K562 (cell line): ENCODE results near the gene ZNF420. TPM values are rescaled to one million over a fixed set of nuclear protein-coding genes. Genes with fewer than 3 reads are reported as not detected.

ENCODE experiments used
- ARID1B ChIP-seq: fragments of 450-650 bp; IDR thresholded peaks from 2 replicates; pipeline ENCODE4 v1.6.1; 2016; ENCODE audit warnings: antibody characterized with exemption, mild to moderate bottlenecking, inconsistent platforms
- ATF6 ChIP-seq: sonication (generic); formaldehyde crosslinking; IDR thresholded peaks from 2 replicates; pipeline ENCODE4 v1.4.0; 2020; ENCODE audit warnings: mild to moderate bottlenecking, missing genetic modification reagents
- GABPB1 ChIP-seq: sonication (generic); formaldehyde crosslinking; IDR thresholded peaks from 2 replicates; pipeline ENCODE4 v1.8.0; 2022; ENCODE audit warnings: mild to moderate bottlenecking, missing genetic modification reagents
- IRF2 ChIP-seq: sonication (generic); formaldehyde crosslinking; IDR thresholded peaks from 2 replicates; pipeline ENCODE4 v1.8.1; 2022; ENCODE audit warnings: mild to moderate bottlenecking, missing genetic modification reagents
- MCM2 ChIP-seq: fragments of 450-650 bp; IDR thresholded peaks from 2 replicates; pipeline ENCODE4 v1.6.1; 2017; ENCODE audit warnings: low read depth, mild to moderate bottlenecking
- PBX2 ChIP-seq, 2 experiments: IDR thresholded peaks in 1 of 2; conservative IDR thresholded peaks in 1 of 2; 2 replicates each; pipeline ENCODE4 v1.6.1; 2016; ENCODE audit warnings: low read depth in 2 of 2, mild to moderate bottlenecking in 1 of 2, missing compliant biosample characterization in 1 of 2, missing genetic modification characterization in 1 of 2, moderate library complexity in 1 of 2
- PRMT5 ChIP-seq: sonication (generic); formaldehyde crosslinking; IDR thresholded peaks from 2 replicates; pipeline ENCODE4 v1.5.0; 2020; ENCODE audit warnings: missing genetic modification reagents
- RREB1 ChIP-seq: fragments of 250-450 bp; sonication (Bioruptor Pico); IDR thresholded peaks from 2 replicates; pipeline ENCODE4 v1.4.0; 2020
- SAFB2 ChIP-seq: fragments of 200-400 bp; formaldehyde crosslinking; IDR thresholded peaks from 2 replicates; pipeline ENCODE4 v1.6.1; 2018; ENCODE audit warnings: borderline replicate concordance, low read length, low read depth, moderate library complexity; ENCODE audit not compliant: severe bottlenecking
- SMAD1 ChIP-seq: fragments of 150-350 bp; IDR thresholded peaks from 2 replicates; pipeline ENCODE4 v1.6.1; 2014; ENCODE audit warnings: low read length, low read depth; ENCODE audit not compliant: partially characterized antibody
- TFAP4 ChIP-seq: sonication (generic); formaldehyde crosslinking; IDR thresholded peaks from 2 replicates; pipeline ENCODE4 v1.8.0; 2022; ENCODE audit warnings: missing genetic modification reagents, mild to moderate bottlenecking, moderate library complexity, borderline replicate concordance
- THRAP3 ChIP-seq: fragments of 450-650 bp; IDR thresholded peaks from 2 replicates; pipeline ENCODE4 v1.6.1; 2016; ENCODE audit warnings: mild to moderate bottlenecking, inconsistent platforms, borderline replicate concordance
- ZBTB17 ChIP-seq: fragments of 450-650 bp; formaldehyde crosslinking; IDR thresholded peaks from 2 replicates; pipeline ENCODE4 v1.4.0; 2020; ENCODE audit warnings: mild to moderate bottlenecking
- ZNF174 ChIP-seq: fragments of 250-450 bp; sonication (Bioruptor Pico); IDR thresholded peaks from 2 replicates; pipeline ENCODE4 v1.4.0; 2020; ENCODE audit warnings: mild to moderate bottlenecking
- ZNF324 ChIP-seq: fragments of 250-450 bp; sonication (Bioruptor Pico); IDR thresholded peaks from 2 replicates; pipeline ENCODE4 v1.4.0; 2020; ENCODE audit warnings: mild to moderate bottlenecking
- polyA plus RNA-seq, 8 experiments: library from polyadenylated mRNA; depleted of rRNA in 4 of 8; stranded (reverse) in 5 of 8; unstranded in 3 of 8; fragments of >200 nt; fragmentation: Nextera tagmentation in 2 of 8; fragmentation: Illumina TruSeq in 1 of 8; extraction: Ambion mirVana in 2 of 8; extraction: Trizol in 1 of 8; gene quantifications; 2 replicates each; pipeline versions ENCODE4 v1.2.1 to v1.2.3, GENCODE V29; 2011 to 2014; ENCODE audit warnings: inconsistent platforms in 1 of 8, missing spikeins in 1 of 8
- total RNA-seq, 7 experiments: library from RNA; depleted of rRNA in 6 of 7; stranded (reverse); fragments of >200 nt in 6 of 7; fragmentation: Illumina TruSeq in 2 of 7; extraction: Trizol in 2 of 7; gene quantifications; 2 replicates each; pipeline versions ENCODE4 v1.2.1 to v1.2.3, GENCODE V29; 2011 to 2021; ENCODE audit warnings: low replicate concordance in 1 of 7

Gene ZNF420
- total and polyA plus RNA-seq, 9 of the 15 experiments (the other 6 are each of a cell fraction or from before 2014, with no cell fraction given), result 2.6 to 7.2 (median 5.1) TPM

GRCh38 chr19:37077934-37078716 lies at the start of gene ZNF420 (continued):
- TF ChIP-seq RREB1 (CRISPR knock-in tag) (0 out of 2 replicates have a peak, but pooled peaks have one; percentile 48), PBX2 (CRISPR knock-in tag; IDR thresholded peaks at IDR 0.05; ENCODE audit: low read depth) (no peak), PBX2 (tag; conservative IDR thresholded peaks at IDR 0.05; ENCODE audit: low read depth) (no peak), ZNF324 (CRISPR knock-in tag) (no peak), IRF2 (no peak), SMAD1 (no peak), ZNF174 (CRISPR knock-in tag) (no peak), ZBTB17 (CRISPR knock-in tag) (peak; percentile 23; the same call in 1 of the 2 replicates), TFAP4 (CRISPR knock-in tag) (peak; percentile 40; the same call in 1 of the 2 replicates), ATF6 (CRISPR knock-in tag) (no peak), SAFB2 (no peak), PRMT5 (CRISPR knock-in tag) (no peak), THRAP3 (no peak), ARID1B (no peak), GABPB1 (CRISPR knock-in tag) (peak; percentile 89), MCM2 (no peak)
